SU-DHL-6 (cell line): Measurements from ENCODE around the gene TTC16.

Experiments used
- H2AFZ ChIP-seq: fragments of 200-600 bp; sonication (generic); 2 replicates; pipeline ENCODE4 v1.6.1; 2014; ENCODE audit warnings: low read depth, mild to moderate bottlenecking, moderate library complexity, mixed read lengths, antibody characterized with exemption, low read length; ENCODE audit not compliant: severe bottlenecking
- H3F3A ChIP-seq: fragments of 200-600 bp; shearing (Covaris generic); 2 replicates; pipeline ENCODE4 v1.6.0; 2016; ENCODE audit warnings: antibody characterized with exemption, mild to moderate bottlenecking; ENCODE audit not compliant: insufficient read depth
- H3K27ac ChIP-seq: fragments of 200-600 bp; sonication (generic); 2 replicates; pipeline ENCODE4 v1.5.1; 2016; ENCODE audit warnings: low read depth, mild to moderate bottlenecking, low read length, moderate library complexity, mixed read lengths
- H3K27me3 ChIP-seq: fragments of 200-600 bp; sonication (generic), shearing (Covaris generic); 2 replicates; pipeline ENCODE4 v1.6.0; 2014; ENCODE audit warnings: mild to moderate bottlenecking, low read length
- H3K36me3 ChIP-seq: fragments of 200-600 bp; sonication (generic); 2 replicates; pipeline ENCODE4 v1.6.1; 2014; ENCODE audit warnings: mild to moderate bottlenecking, low read length, mixed read lengths
- H3K4me2 ChIP-seq: fragments of 300-600, 200-600 bp; shearing (Covaris generic), sonication (generic); 2 replicates; pipeline ENCODE4 v1.6.0; 2014; ENCODE audit warnings: low read length, low read depth, mild to moderate bottlenecking; ENCODE audit not compliant: poor library complexity, severe bottlenecking
- H3K4me3 ChIP-seq: fragments of 200-600 bp; sonication (generic); 2 replicates; pipeline ENCODE4 v1.5.1; 2014; ENCODE audit warnings: antibody characterized with exemption, low read length, mild to moderate bottlenecking, mixed read lengths; ENCODE audit not compliant: insufficient read depth, poor library complexity, severe bottlenecking
- H3K79me2 ChIP-seq: fragments of 200-600 bp; sonication (generic); 2 replicates; pipeline ENCODE4 v1.6.1; 2014; ENCODE audit warnings: mild to moderate bottlenecking, low read length, moderate library complexity; ENCODE audit not compliant: insufficient read depth
- H3K9ac ChIP-seq: fragments of 200-600 bp; sonication (generic); 2 replicates; pipeline ENCODE4 v1.7.0; 2014; ENCODE audit warnings: mild to moderate bottlenecking, low read length
- H3K9me2 ChIP-seq: fragments of 200-600 bp; sonication (generic); replicated peaks from 2 replicates; pipeline ENCODE4 v1.6.1; 2014; ENCODE audit warnings: low read length; ENCODE audit not compliant: insufficient read depth
- H3K9me3 ChIP-seq: fragments of 200-600 bp; sonication (generic); 2 replicates; pipeline ENCODE4 v1.6.1; 2014; ENCODE audit warnings: low read length, mixed read lengths; ENCODE audit not compliant: insufficient read depth
- H4K20me1 ChIP-seq: fragments of 200-600 bp; sonication (generic); 2 replicates; pipeline ENCODE4 v1.6.1; 2014; ENCODE audit warnings: low read depth, mild to moderate bottlenecking, antibody characterized with exemption, low read length, moderate library complexity, mixed read lengths
- EZH2phosphoT487 ChIP-seq: fragments of 200-600 bp; sonication (generic), shearing (Covaris generic); conservative IDR thresholded peaks from 2 replicates; pipeline ENCODE4 v1.6.1; 2018; ENCODE audit warnings: mild to moderate bottlenecking, antibody characterized with exemption, low read length, moderate library complexity, mixed read lengths
- TF ChIP-seq, protein P1 (sequence below): fragments of 200-600 bp; sonication (generic); IDR thresholded peaks from one replicate; pipeline ENCODE4 v1.5.1; 2017; ENCODE audit warnings: antibody characterized with exemption, mild to moderate bottlenecking, low read length, moderate library complexity; ENCODE audit not compliant: insufficient read depth, poor library complexity, severe bottlenecking

Gene TTC16

DNA sequence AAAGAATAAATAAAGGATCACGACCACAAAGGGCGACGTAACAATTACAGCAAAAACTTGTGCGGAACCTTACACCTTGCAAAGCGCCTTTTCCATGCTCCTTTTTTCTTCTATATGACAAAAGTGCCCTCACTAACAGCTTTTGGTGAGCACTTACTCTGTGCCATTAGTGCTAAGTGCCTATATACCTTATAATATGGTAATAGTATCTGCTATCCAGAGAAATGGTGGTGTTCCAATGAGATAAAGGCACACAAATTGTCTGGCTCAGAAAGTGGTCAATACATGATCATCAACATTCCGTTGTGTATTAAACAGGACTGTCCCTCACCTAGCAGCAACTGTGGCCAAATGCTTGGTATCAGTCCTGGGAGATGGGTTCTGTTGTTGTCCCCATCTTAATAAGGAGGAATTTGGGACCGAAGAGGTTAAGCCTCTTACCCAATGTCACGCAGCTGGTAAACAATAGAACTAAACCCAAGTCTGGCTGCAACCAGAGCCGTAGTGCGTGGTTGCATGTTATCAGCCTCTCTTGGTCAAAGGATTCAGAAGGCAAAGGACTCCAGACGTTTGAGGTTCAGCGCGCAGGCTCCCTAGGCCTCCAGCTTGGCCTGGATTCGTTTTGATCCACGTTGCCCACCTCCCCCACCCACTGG lies 19.8 kb downstream of the TTC16 start:
- Histone ChIP-seq H4K20me1 (no peaks in the 10 kb centered on the region), H3K9me2 (no peaks in the 10 kb centered on the region), H3K4me2 (peak overlapping the region; percentile 27), H3K36me3 (no peaks in the 10 kb centered on the region), H3K9ac (no peak overlapping the region), H3K27me3 (no peaks in the 10 kb centered on the region), H3K9me3 (no peaks in the 10 kb centered on the region), H3K79me2 (no peaks in the 10 kb centered on the region), H3F3A (peaks cover 3% of the 10 kb centered on the region; the same call in 1 of the 2 replicates), H2AFZ (no peak overlapping the region), H3K4me3 (no peak overlapping the region), H3K27ac (no peak overlapping the region)
- no peak for TF ChIP-seq EZH2phosphoT487
- TF ChIP-seq, protein P1, sequence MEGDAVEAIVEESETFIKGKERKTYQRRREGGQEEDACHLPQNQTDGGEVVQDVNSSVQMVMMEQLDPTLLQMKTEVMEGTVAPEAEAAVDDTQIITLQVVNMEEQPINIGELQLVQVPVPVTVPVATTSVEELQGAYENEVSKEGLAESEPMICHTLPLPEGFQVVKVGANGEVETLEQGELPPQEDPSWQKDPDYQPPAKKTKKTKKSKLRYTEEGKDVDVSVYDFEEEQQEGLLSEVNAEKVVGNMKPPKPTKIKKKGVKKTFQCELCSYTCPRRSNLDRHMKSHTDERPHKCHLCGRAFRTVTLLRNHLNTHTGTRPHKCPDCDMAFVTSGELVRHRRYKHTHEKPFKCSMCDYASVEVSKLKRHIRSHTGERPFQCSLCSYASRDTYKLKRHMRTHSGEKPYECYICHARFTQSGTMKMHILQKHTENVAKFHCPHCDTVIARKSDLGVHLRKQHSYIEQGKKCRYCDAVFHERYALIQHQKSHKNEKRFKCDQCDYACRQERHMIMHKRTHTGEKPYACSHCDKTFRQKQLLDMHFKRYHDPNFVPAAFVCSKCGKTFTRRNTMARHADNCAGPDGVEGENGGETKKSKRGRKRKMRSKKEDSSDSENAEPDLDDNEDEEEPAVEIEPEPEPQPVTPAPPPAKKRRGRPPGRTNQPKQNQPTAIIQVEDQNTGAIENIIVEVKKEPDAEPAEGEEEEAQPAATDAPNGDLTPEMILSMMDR = no peak

- no peaks in the 10 kb centered on the region for H3K27me3 ChIP-seq
- no peaks in the 10 kb centered on the region for H4K20me1 ChIP-seq
- H3K4me3 ChIP-seq = no peak overlapping the region
- H3K4me2 ChIP-seq = no peak overlapping the region
- no peak overlapping the region for H2AFZ ChIP-seq
- H3K9ac ChIP-seq = no peak overlapping the region
- H3K9me2 ChIP-seq = no peaks in the 10 kb centered on the region
- peaks cover 1% of the 10 kb centered on the region; the same call in 1 of the 2 replicates for H3F3A ChIP-seq
- no peak for TF ChIP-seq EZH2phosphoT487
- TF ChIP-seq, protein P1 = no peak
- H3K79me2 ChIP-seq = no peaks in the 10 kb centered on the region
- H3K27ac ChIP-seq = no peak overlapping the region
- H3K9me3 ChIP-seq = no peaks in the 10 kb centered on the region
- no peaks in the 10 kb centered on the region for H3K36me3 ChIP-seq
Observed at GRCh38 chr9:127738666-127739065, 22.8 kb downstream of the TTC16 start.

- H2AFZ ChIP-seq = no peak overlapping the region
- H3K27me3 ChIP-seq = no peaks in the 10 kb centered on the region
- H3K4me3 ChIP-seq = no peak overlapping the region
- no peaks in the 10 kb centered on the region for H3F3A ChIP-seq
- no peaks in the 10 kb centered on the region for H3K79me2 ChIP-seq
- H3K9me3 ChIP-seq = no peaks in the 10 kb centered on the region
- no peak overlapping the region for H3K27ac ChIP-seq
- TF ChIP-seq, protein P1 = no peak
- TF ChIP-seq EZH2phosphoT487 = no peak
- no peaks in the 10 kb centered on the region for H3K36me3 ChIP-seq
- H3K9ac ChIP-seq = no peak overlapping the region
- no peak overlapping the region for H3K4me2 ChIP-seq
- no peaks in the 10 kb centered on the region for H3K9me2 ChIP-seq
- no peaks in the 10 kb centered on the region for H4K20me1 ChIP-seq
Observed at GRCh38 chr9:127739614-127740330, 23.9 kb downstream of the TTC16 start.
